B cell (primary cell): ENCODE data around the gene ANKRD37. TPM values are rescaled to one million over a fixed set of nuclear protein-coding genes. Genes with fewer than 3 reads are reported as not detected.

ENCODE experiments used
- ATAC-seq: fragments of 200-7000 bp; cut with Tn5 transposase; one replicate; pipeline ENCODE4 v1.10.0; 2021; ENCODE audit warnings: low read depth, mild to moderate bottlenecking, moderate number of reproducible peaks, moderate library complexity
- CTCF ChIA-PET: fragments of 350-600 bp; sonication (Branson Sonifier 250); formaldehyde crosslinking; loops from one replicate; lab custom pipeline; 2021; ENCODE audit warnings: antibody characterized with exemption, inconsistent platforms; lab: Charles Lee
- POLR2A ChIA-PET: fragments of 350-600 bp; sonication (Branson Sonifier 250); formaldehyde crosslinking; loops from one replicate; lab custom pipeline; 2021; ENCODE audit warnings: antibody characterized with exemption; lab: Charles Lee
- DNase-seq: peaks from one replicate; pipeline ENCODE4 v3.0.0; 2013
- H2AFZ ChIP-seq: 2 replicates; pipeline ENCODE4 v1.6.1; 2012; ENCODE audit warnings: mild to moderate bottlenecking, low read depth, low read length; ENCODE audit not compliant: insufficient read depth, poor library complexity, severe bottlenecking
- H3K27ac ChIP-seq, 2 donors: 1 replicate in 1 of 2; 2 replicates in 1 of 2; pipeline ENCODE4 v1.5.1; 2012 to 2013; ENCODE audit warnings: low read length in 2 of 2, mild to moderate bottlenecking in 2 of 2, moderate library complexity in 1 of 2
- H3K27me3 ChIP-seq, 4 experiments: fragments of 200-600 bp in 1 of 4; sonication (generic) in 1 of 4; replicated peaks in 1 of 4; 1 replicate in 2 of 4; 2 replicates in 2 of 4; pipeline versions ENCODE4 v1.6.1 to v1.7.0; 2013 to 2016; ENCODE audit warnings: low read length in 3 of 4, mild to moderate bottlenecking in 2 of 4, mixed read lengths in 1 of 4, moderate library complexity in 1 of 4; ENCODE audit not compliant: insufficient read depth in 4 of 4, control insufficient read depth in 3 of 4; ENCODE audit errors: control extremely low read depth in 1 of 4
- H3K36me3 ChIP-seq, 2 experiments: replicated peaks in 1 of 2; 1 replicate in 1 of 2; 2 replicates in 1 of 2; pipeline versions ENCODE4 v1.6.1 to v1.7.1; 2013; ENCODE audit warnings: low read length in 1 of 2; ENCODE audit not compliant: insufficient read depth in 2 of 2, control insufficient read depth in 1 of 2; ENCODE audit errors: control extremely low read depth in 1 of 2, extremely low read depth in 1 of 2
- H3K4me1 ChIP-seq, 2 donors: fragments of 200-600 bp in 1 of 2; sonication (generic) in 1 of 2; 1 replicate in 1 of 2; 2 replicates in 1 of 2; pipeline versions ENCODE4 v1.5.1 to v1.6.1; 2013 to 2017; ENCODE audit warnings: low read length in 2 of 2; ENCODE audit not compliant: control insufficient read depth in 2 of 2, insufficient read depth in 2 of 2
- H3K4me2 ChIP-seq: replicated peaks from 2 replicates; pipeline ENCODE3; 2012; ENCODE audit warnings: mild to moderate bottlenecking, low read depth, low read length; ENCODE audit not compliant: poor library complexity, severe bottlenecking
- H3K4me3 ChIP-seq, 5 experiments: fragments of 200-600 bp in 1 of 5; sonication (generic) in 1 of 5; 1 replicate in 3 of 5; 2 replicates in 2 of 5; pipeline versions ENCODE4 v1.5.1 to v1.7.0; 2011 to 2016; ENCODE audit warnings: low read length in 4 of 5, mild to moderate bottlenecking in 4 of 5, low read depth in 2 of 5, control low read depth in 1 of 5, moderate library complexity in 1 of 5; ENCODE audit not compliant: insufficient read depth in 1 of 5; ENCODE audit errors: control extremely low read depth in 1 of 5, extremely low read depth in 1 of 5
- H3K79me2 ChIP-seq: fragments of 200-600 bp; sonication (generic); one replicate; pipeline ENCODE4 v1.6.0; 2016; ENCODE audit warnings: low read length; ENCODE audit not compliant: control insufficient read depth, insufficient read depth
- H3K9ac ChIP-seq: fragments of 200-600 bp; sonication (generic); 2 replicates; pipeline ENCODE4 v1.6.1; 2017; ENCODE audit warnings: mild to moderate bottlenecking, low read length, moderate library complexity
- H3K9me3 ChIP-seq, 3 donors: one replicate each; pipeline versions ENCODE4 v1.6.1 to v1.7.1; 2013; ENCODE audit warnings: low read length in 2 of 3; ENCODE audit not compliant: control insufficient read depth in 2 of 3, insufficient read depth in 1 of 3; ENCODE audit errors: control extremely low read depth in 1 of 3
- H4K20me1 ChIP-seq: 2 replicates; pipeline ENCODE4 v1.6.0; 2012; ENCODE audit warnings: mild to moderate bottlenecking, low read length; ENCODE audit not compliant: insufficient read depth, control insufficient read depth, poor library complexity, severe bottlenecking
- H3K27ac Mint-ChIP-seq: one replicate; pipeline ENCODE4 v1.8.0; 2021; ENCODE audit warnings: mixed read lengths
- H3K27me3 Mint-ChIP-seq: one replicate; pipeline ENCODE4 v1.8.0; 2021; ENCODE audit warnings: mixed read lengths
- H3K4me1 Mint-ChIP-seq: one replicate; pipeline ENCODE4 v1.8.0; 2021; ENCODE audit warnings: mixed read lengths
- H3K4me3 Mint-ChIP-seq: one replicate; pipeline ENCODE4 v1.8.0; 2021; ENCODE audit warnings: mixed read lengths
- H3K9me3 Mint-ChIP-seq: one replicate; pipeline ENCODE4 v1.8.0; 2022; ENCODE audit warnings: mixed read lengths; ENCODE audit not compliant: insufficient read depth
- CTCF ChIP-seq: fragments of 200-600 bp; IDR thresholded peaks from one replicate; pipeline ENCODE4 v1.8.0; 2022; ENCODE audit warnings: antibody characterized with exemption, mild to moderate bottlenecking
- EZH2 ChIP-seq: IDR thresholded peaks from 2 replicates; pipeline ENCODE4 v1.6.1; 2012; ENCODE audit warnings: borderline replicate concordance, low read depth, mild to moderate bottlenecking, moderate library complexity, low read length; ENCODE audit not compliant: insufficient read depth, poor library complexity, severe bottlenecking
- WGBS: methylation state at CpG from one replicate; pipeline ENCODE4 v1.1.5; 2013; ENCODE audit warnings: missing lambda C conversion rate; ENCODE audit not compliant: insufficient coverage; 5-methylcytosine and 5-hydroxymethylcytosine counted together
- intact Hi-C: fragments of 100-400 bp; cut with micrococcal nuclease; formaldehyde crosslinking; loops from one replicate; pipeline ENCODE4 v1.10.0; 2022
- polyA plus RNA-seq: library from polyadenylated mRNA; depleted of rRNA; stranded (reverse); fragments of >200 nt; gene quantifications from 2 replicates; pipeline ENCODE4 v1.2.3, GENCODE V29; 2012
- total RNA-seq, 2 donors: library from RNA; stranded (reverse); fragments of 120-200 nt in 1 of 2; gene quantifications; 1 replicate in 1 of 2; 2 replicates in 1 of 2; pipeline versions ENCODE4 v1.2.3 to v1.2.4, GENCODE V29; 2013 to 2022

The ANKRD37 gene
- total and polyA plus RNA-seq, 2 donors (not counting 1 experiment from before 2014, with no cell fraction given) = 29.6 to 30.6 TPM

- intact Hi-C loops = no loop called here
- no peak overlapping the region for H3K4me2 ChIP-seq
- peaks cover 3% of the 10 kb centered on the region for H3K79me2 ChIP-seq
- no peak for DNase-seq
- no peaks in the 10 kb centered on the region for H3K27me3 ChIP-seq
- ATAC-seq = no peak
- H4K20me1 ChIP-seq = no peaks in the 10 kb centered on the region
- H3K9me3 ChIP-seq = no peaks in the 10 kb centered on the region
- POLR2A ChIA-PET = no interaction called here
- H3K4me3 ChIP-seq = no peak overlapping the region
- no peak overlapping the region for H3K27ac ChIP-seq
- no peaks in the 10 kb centered on the region for H3K4me1 Mint-ChIP-seq
- CTCF ChIA-PET = no interaction called here
- H3K4me3 Mint-ChIP-seq = no peak overlapping the region
- no peak overlapping the region for H3K9ac ChIP-seq
- H3K27ac Mint-ChIP-seq = no peak overlapping the region
- H3K4me1 ChIP-seq = no peaks in the 10 kb centered on the region
- H3K27me3 Mint-ChIP-seq = no peaks in the 10 kb centered on the region
- no peaks in the 10 kb centered on the region for H3K9me3 Mint-ChIP-seq
- no peak overlapping the region for H2AFZ ChIP-seq
- peaks cover 1 to 32% of the 10 kb centered on the region in 2 experiments for H3K36me3 ChIP-seq
- 100% methylated on average over 2 of the region's 5 CpGs for WGBS
- TF ChIP-seq EZH2 (no peak), CTCF (no peak)
These were observed 15.8 kb downstream of the ANKRD37 start for GRCh38 chr4:185412412-185412811.

- H3K27me3 Mint-ChIP-seq = no peaks in the 10 kb centered on the region
These were observed 20.3 kb downstream of the ANKRD37 start for GRCh38 chr4:185416955-185417354.

More at GRCh38 chr4:185416955-185417354, 20.3 kb downstream of the ANKRD37 start:
- Histone ChIP-seq H3K4me2 (no peak overlapping the region), H3K27me3 (no peaks in the 10 kb centered on the region), H3K4me3 (no peak overlapping the region), H3K9ac (no peak overlapping the region), H3K79me2 (peaks cover 3% of the 10 kb centered on the region), H2AFZ (no peak overlapping the region), H3K9me3 (no peaks in the 10 kb centered on the region), H4K20me1 (no peaks in the 10 kb centered on the region), H3K27ac (no peak overlapping the region), H3K36me3 (peaks cover 4 to 30% of the 10 kb centered on the region in 2 experiments), H3K4me1 (no peaks in the 10 kb centered on the region)
- H3K27ac Mint-ChIP-seq = no peak overlapping the region
- no peaks in the 10 kb centered on the region for H3K4me1 Mint-ChIP-seq
- no peak for ATAC-seq
- TF ChIP-seq CTCF = no peak
- TF ChIP-seq EZH2 = no peak
- H3K4me3 Mint-ChIP-seq = no peak overlapping the region
- H3K9me3 Mint-ChIP-seq = no peaks in the 10 kb centered on the region
- CTCF ChIA-PET = no interaction called here
- intact Hi-C loops = no loop called here
- POLR2A ChIA-PET = no interaction called here
- DNase-seq = no peak
